NCI-H69 (cell line): ENCODE data around the gene DLEU7.

Experiments
- DNase-seq: peaks from one replicate; lab custom pipeline; 2025; lab: John Stamatoyannopoulos, UW

Gene DLEU7

DNA sequence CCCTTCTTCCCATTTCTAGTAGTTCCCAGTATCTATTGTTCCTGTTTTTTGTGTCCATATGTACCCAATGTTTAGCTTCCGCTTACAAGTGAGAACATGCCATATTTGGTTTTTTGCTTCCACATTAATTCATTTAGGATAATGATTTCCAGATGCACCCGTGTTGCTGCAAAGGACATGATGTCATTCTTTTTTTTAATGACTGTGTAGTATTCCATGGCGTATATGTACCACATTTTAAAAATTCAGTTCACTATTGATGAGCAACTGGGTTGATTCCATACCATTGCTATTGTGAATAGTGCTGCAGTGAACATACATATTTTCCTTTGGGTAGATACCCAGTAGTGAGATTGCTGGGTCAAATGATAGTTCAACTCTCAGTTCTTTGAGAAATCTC lies 50.5 kb downstream of the DLEU7 start:
- no peak for DNase-seq

DNA sequence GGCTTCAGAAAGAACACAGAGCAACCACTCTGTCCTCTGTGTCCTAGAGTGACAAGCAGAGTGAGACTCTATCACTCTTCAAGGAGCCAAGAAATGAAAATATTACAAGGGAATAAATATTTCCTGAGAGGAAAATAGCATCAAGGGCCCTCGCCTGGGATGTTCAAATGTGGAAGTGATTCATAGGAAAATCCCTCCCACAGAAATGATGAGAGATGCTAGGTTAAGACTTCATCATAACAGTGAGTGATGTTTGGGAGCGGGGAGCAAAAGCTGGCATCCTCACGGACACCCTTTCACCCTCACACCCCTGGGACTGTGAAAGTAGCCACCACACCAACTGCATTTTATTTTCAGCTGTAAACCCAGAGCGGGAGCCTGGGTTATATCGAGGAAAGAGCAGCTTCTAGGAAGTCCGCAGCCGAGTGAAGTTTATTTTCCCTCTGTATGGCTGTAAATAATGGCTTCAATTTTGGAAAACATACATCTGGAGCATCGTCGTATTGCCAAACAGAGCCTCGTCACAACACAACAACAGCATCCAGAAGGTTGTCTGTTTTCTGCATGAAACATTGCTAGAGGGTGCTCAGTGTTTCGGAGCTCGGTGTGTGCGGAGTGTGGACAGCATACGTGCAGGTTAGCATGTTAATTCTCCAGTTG lies 54.8 kb downstream of the DLEU7 start:
- no peak for DNase-seq

GRCh38 chr13:50787316-50788195 lies 55.9 kb downstream of the DLEU7 start:
- DNase-seq: peak; percentile 52

- no peak for DNase-seq
Observed at GRCh38 chr13:50783717-50784290, 59.7 kb downstream of the DLEU7 start.

DNA sequence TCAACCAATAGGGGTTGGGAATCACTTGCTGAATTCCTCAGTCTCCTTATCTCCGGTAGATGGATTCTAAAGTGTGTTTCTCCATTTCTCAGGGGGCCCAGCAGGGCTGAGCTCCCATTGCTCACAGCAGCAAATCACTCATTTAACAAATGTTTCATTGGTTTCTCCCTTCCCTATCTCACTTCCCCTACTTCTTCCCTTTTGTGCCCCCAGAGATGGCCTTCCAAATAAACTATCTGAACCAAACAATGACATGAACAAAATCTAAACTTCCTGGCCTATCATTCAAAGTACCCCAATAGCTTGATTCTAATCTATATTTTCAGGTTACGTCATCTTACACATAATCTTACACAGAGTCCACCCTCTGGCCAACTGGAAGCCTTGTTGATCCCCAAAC lies 60.4 kb downstream of the DLEU7 start:
- no peak for DNase-seq

DNA sequence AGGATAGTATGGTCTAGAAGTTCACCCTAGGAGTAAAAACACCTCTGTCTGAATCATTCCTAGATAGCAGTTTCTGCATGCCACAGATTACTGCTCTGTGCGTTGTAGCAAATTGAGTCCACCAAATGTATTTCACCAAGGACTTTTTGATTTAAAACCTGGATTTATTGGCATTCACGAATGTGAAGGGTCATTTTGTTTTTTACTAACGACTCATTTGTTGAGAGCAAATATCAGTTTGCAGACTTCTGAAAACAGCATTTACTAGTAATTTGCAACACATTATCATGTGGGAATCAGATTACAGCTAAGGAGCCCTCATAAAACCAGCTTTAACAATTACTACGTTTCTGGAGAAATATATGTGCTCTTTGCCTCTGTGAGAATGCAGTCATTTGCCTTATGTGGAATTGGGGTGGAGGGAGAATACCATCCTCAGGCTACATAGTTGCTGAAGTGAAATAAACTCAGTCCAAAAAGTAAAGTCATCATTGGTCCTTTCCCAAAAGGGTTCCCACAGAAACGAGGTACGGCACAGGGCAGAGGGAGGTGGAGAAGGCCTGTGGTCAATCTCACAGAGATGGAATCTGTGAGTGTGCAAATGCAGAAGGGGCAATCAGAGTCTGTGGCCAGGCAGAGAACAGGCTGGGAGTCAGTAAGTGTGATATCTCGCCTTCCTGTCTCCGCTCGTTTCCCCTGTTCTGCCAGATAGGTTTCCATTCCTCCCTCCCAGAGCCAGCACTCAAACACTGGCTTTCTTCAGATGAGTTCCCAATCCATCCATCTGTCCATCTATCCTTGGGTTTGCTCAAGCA lies 63.1 kb downstream of the DLEU7 start:
- peak; percentile 13 for DNase-seq

DNA sequence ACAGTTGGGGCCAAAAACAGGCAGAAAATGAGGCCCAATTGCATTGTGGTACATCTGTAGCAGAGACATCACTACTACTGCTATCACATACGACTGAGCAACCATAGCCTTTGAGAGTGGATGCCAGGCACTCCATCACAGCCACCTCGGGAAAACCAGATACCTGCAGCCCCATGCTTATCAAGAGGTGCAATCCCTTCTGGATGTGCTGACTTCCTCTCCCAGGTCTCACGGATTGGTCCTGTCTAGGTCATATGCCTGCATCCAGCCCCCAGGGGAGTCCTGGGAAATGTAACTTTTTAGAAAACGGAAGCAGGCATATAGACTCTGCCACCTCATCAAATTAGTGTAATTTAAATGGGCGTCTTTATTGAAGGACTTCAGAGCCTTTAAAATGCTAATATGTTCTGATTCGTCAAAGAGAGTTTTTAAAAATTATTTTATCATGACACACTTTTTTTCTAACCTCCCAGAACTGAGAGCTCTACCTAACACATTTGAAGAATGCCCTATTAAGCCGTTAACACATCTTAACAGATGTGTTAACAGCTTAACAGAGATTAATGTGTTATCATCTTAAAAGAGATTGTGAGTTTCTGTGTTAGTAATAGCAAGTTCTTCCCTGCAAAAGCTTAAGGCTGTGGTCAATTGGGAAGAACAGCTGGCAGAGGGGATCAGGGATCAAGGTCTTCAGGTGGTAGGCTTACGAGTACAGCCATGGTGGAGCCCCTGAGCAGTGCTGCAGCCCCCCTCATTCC lies 63.9 kb downstream of the DLEU7 start:
- DNase-seq: no peak
